Kidney epithelial cell (primary cell): Measurements from ENCODE around the gene TLR5. TPM values are rescaled to one million over a fixed set of nuclear protein-coding genes. Genes with fewer than 3 reads are reported as not detected.
"Not testable (repeated sequence)": the region's sequence is repeated elsewhere in the genome, so short reads cannot be mapped to it uniquely, and the experiment has no call there.

Source experiments
- DNase-seq: peaks from one replicate; pipeline ENCODE4 v3.0.0-alpha.2; 2010; ENCODE audit warnings: low read depth
- H3K27me3 ChIP-seq: 2 replicates; pipeline ENCODE4 v1.6.0; 2011; ENCODE audit warnings: low read length; ENCODE audit not compliant: control insufficient read depth, insufficient read depth
- H3K36me3 ChIP-seq: 2 replicates; pipeline ENCODE4 v1.5.1; 2011; ENCODE audit warnings: low read length; ENCODE audit not compliant: control insufficient read depth, insufficient read depth
- H3K4me3 ChIP-seq: 2 replicates; pipeline ENCODE4 v1.5.1; 2011; ENCODE audit warnings: low read depth, mild to moderate bottlenecking, control low read depth, low read length
- total RNA-seq: library from RNA; depleted of rRNA; stranded (reverse); fragments of >200 nt; gene quantifications from 2 replicates; pipeline ENCODE4 v1.2.3, GENCODE V29; 2015
- TF ChIP-seq, protein P1 (sequence below): IDR thresholded peaks from 2 replicates; pipeline ENCODE4 v1.5.1; 2011; ENCODE audit warnings: mild to moderate bottlenecking, moderate library complexity, low read length, control low read depth, inconsistent platforms; ENCODE audit not compliant: insufficient read depth, poor library complexity, severe bottlenecking

TLR5 gene
- total RNA-seq, 1 donor from 2014 or later, result 3.7 TPM

DNA sequence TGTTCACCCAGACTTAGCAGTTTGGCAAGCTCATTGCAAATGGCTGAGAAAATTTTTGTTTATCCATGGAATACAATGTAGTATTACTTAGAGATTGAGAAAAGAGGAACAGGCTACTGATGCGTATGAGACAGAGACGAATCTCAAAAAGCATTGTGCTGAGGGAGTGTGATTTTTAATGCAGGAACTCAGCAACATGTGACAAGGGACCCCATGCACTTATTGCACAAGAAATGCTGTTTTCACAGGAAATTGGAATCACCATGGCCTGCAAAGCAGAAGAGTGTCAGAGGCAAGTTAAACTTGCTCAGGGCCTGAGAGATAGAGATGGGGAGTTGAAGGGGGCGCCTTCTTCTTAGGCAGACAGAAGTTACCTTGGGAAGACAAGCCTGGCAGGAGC lies 32.6 kb upstream of the TLR5 start:
- H3K4me3 ChIP-seq, result no peak overlapping the region

DNA sequence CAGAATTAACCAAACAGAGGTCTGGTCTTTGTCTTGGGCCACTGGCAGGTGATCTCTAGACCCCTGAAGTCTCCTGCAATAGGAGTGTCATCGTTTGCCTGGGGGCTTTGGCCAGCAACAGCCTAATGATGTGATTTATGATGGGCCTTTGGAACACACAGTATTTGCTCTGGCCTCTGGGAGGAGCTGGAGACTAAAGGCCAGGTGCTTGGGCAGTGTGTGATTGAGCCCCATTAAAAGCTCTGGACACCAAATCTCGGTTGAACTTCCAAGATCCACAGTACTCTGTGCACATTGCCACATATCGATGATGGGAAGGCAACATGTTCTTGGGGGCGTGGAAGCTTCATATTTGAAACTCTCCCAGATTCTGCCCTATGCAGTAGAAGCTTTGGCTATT lies 32.0 kb upstream of the TLR5 start:
- Histone ChIP-seq H3K36me3 (no peaks in the 10 kb centered on the region), H3K27me3 (no peaks in the 10 kb centered on the region), H3K4me3 (no peak overlapping the region)
- no peak for DNase-seq
- TF ChIP-seq, protein P1, sequence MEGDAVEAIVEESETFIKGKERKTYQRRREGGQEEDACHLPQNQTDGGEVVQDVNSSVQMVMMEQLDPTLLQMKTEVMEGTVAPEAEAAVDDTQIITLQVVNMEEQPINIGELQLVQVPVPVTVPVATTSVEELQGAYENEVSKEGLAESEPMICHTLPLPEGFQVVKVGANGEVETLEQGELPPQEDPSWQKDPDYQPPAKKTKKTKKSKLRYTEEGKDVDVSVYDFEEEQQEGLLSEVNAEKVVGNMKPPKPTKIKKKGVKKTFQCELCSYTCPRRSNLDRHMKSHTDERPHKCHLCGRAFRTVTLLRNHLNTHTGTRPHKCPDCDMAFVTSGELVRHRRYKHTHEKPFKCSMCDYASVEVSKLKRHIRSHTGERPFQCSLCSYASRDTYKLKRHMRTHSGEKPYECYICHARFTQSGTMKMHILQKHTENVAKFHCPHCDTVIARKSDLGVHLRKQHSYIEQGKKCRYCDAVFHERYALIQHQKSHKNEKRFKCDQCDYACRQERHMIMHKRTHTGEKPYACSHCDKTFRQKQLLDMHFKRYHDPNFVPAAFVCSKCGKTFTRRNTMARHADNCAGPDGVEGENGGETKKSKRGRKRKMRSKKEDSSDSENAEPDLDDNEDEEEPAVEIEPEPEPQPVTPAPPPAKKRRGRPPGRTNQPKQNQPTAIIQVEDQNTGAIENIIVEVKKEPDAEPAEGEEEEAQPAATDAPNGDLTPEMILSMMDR, result peak; percentile 36

More for the DNA sequence above, 32.6 kb upstream of the TLR5 start:
- DNase-seq, result no peak
- TF ChIP-seq, protein P1, result no peak
- Histone ChIP-seq H3K27me3 (no peaks in the 10 kb centered on the region), H3K36me3 (no peaks in the 10 kb centered on the region)

DNA sequence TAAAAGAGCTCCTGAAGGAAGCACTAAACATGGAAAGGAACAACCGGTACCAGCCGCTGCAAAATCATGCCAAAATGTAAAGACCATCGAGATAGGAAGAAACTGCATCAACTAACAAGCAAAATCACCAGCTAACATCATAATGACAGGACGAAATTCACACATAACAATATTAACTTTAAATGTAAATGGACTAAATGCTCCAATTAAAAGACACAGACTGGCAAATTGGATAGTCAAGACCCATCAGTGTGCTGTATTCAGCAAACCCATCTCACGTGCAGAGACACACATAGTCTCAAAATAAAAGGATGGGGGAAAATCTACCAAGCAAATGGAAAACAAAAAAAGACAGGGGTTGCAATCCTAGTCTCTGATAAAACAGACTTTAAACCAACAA lies 26.4 kb upstream of the TLR5 start:
- not testable (repeated sequence) for H3K4me3 ChIP-seq, DNase-seq, H3K36me3 ChIP-seq, H3K27me3 ChIP-seq

DNA sequence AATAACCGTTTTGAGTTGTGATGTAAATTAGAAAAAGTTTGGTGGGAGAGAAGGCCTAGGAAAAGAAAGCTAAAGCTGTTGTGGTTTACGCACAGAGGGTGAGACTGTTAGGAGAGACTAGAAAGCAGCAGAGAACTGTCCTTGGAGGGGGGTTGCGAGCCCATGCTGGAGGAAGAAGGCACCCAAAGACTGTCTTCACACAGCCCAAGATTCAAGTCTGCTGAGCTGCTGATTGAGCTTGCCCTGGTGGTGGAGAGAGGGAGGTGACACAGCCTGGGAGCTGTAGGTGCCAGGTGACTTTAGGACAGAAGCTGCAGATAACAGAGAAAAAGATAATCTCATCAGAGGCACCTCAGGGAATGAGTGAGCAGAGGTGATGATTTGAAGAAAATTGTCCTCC lies 18.3 kb upstream of the TLR5 start:
- TF ChIP-seq, protein P1, result no peak
- H3K4me3 ChIP-seq, result no peak overlapping the region
- H3K36me3 ChIP-seq, result no peaks in the 10 kb centered on the region
- DNase-seq, result no peak
- H3K27me3 ChIP-seq, result peaks cover 2% of the 10 kb centered on the region

DNA sequence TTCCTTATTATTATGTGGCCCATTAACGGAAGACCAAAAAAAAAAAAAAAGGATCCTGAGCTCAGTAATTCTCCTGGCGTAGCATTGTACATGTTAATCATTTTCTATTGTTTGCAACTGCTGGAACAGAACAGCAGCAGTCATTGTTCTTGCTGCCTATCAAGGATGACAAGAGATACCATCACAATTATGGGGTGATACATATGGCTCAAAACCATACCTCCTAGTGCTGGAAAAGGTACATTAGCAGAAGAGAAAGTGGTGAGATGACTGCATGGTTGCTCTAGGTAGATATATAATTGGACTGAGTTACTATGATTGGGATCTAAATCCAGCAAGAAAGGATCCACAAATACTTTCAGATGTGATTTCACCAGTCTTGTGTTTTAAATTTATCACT lies 13.3 kb upstream of the TLR5 start:
- no peaks in the 10 kb centered on the region for H3K36me3 ChIP-seq
- no peak for DNase-seq
- TF ChIP-seq, protein P1, result no peak
- no peak overlapping the region for H3K4me3 ChIP-seq
- H3K27me3 ChIP-seq, result no peaks in the 10 kb centered on the region

DNA sequence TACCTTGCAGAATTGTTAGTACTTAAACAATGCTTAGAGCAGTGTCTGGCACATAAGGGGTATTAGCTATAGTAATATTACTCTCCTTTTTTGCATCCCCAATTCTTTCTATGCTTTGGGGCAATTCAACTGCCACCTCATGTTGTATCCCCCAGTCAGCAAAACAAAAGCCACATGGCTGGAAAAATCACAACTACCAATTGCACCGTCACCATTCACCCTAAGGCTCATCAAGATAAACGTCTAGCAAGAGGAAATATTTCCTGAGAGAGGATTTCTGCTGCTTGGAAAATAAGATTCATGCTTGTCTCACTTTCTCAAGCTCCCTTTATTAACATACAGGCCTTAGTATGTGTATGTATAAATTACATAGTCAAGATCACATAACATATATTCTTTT lies 12.1 kb upstream of the TLR5 start:
- no peak for DNase-seq
- no peaks in the 10 kb centered on the region for H3K36me3 ChIP-seq
- no peak overlapping the region for H3K4me3 ChIP-seq
- no peaks in the 10 kb centered on the region for H3K27me3 ChIP-seq
- TF ChIP-seq, protein P1, result no peak
